HG03439 (cell line): ENCODE data around the gene DRAM1.
A peak's percentile ranks its signal among the peaks of the same experiment; 100 is the strongest.
"Not testable (repeated sequence)": the region's sequence is repeated elsewhere in the genome, so short reads cannot be mapped to it uniquely, and the experiment has no call there.

ENCODE experiments used
- ATAC-seq: cut with Tn5 transposase; IDR thresholded peaks from one replicate; pipeline ENCODE4 v1.9.1; 2021; ENCODE audit warnings: mild to moderate bottlenecking, moderate library complexity; ENCODE audit not compliant: unreplicated experiment

The DRAM1 gene

DNA sequence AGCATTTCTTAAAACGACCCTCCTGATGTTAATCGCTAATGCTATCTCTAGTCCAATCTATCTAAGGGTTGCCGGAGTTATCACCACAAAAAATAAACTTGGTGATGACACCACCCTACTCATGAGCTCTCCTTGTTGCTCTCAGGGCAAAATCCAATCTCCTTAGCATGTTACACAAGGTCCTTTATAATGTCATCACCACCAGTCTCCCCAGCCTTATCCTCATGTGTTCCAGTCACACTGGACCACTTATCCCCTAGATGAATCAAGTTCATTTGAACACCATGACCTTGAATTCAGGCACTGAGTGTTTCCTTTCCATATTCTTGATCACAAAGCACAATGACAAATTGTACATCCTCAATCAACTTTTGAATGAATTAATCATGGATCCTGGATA is 19.0 kb upstream of the DRAM1 start:
- no peak for ATAC-seq

DNA sequence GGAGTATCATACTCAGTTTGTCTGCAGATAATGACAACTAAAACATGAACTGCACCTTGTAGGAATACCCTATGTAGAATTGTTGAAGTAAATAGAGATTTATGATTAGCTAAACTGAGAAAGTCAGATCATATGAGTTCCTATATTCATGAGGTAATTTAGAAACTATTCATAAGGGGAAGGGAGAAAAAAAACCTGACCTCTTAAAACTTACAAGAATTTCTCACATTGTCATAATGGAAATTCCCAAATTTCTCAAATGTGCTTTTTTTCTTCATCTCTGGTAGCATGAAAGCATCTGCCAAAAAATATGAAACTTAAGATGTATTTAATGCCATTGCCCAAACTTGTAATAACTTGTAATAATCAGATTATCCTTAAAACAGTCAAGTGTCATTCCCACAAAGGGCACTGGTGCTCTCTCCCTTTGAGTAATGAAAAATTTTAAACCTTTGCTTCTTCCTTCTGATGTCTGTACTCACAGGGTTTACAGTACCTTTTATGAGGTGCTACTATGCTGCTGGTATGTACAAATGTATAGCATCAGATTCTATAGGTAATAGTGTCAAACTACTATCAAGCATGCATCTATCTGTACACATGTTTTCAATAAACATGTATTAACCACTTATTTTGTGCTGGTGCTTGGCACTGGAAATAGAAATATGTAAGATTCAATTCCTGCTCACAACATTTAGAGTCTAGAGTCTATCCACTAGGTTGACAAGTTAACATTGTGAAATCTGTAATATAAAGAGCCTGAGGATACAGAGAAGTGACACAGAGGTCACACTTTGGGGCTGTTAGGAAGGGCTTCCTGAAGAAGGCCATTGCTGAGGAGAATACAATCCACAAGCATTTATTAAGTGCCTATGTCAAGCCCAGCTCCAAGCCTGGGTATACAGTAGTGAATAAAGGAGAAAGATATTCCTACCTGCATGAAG is 17.4 kb upstream of the DRAM1 start:
- peak; percentile 57 for ATAC-seq

DNA sequence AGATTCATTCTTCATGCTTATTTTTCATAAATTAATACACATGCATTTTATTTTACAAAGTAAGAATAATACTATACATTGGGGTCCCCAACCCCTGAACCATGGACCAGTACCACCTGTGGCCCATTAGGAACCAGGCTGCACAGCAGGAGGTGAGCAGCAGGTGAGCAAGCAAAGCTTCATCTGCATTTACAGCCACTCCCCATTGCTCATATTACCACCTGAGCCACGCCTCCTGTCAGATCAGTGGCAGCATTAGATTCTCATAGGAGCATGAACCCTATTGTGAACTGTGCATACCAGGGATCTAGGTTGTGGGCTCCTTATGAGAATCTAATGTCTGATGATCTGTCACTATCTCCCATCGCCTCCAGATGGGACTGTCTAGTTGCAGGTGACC is 15.7 kb upstream of the DRAM1 start:
- ATAC-seq, result not testable (repeated sequence)

DNA sequence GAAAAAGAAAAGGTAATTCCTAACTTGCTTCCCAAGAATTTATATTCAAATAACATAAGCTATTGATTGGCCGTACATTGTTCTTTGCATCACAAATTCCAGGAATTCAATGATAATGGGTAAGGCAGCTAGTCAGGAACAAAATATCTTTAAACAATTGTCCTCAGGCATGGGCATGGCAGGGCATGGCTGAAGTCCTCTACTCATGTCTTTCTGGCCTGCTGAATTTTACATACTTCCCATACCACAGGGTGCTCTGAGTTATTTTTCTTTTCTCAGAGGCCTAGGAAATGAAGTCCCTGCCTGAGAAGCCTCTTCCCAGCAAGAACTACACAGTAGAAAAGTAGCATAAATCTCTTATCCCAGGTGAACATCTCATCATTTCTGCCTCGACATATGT is 15.1 kb upstream of the DRAM1 start:
- no peak for ATAC-seq

DNA sequence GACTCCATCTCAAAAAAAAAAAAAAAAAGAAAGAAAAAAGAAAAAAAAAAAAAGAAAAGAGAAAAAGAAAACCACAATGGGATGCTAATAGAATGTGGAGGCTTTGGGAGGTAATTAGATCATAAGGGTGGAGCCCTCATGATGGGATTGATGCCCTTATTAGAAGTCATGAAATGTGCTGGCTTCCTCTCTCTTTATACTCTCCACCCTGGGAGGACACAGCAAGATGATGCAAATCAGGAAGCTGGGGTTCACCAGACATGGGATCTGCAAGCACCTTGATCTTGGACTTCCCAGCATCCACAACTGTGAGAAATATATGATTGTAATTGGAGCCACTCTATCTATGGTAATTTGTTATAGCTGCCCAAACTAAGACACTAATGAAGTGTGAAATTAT is 13.4 kb upstream of the DRAM1 start:
- ATAC-seq, result no peak

DNA sequence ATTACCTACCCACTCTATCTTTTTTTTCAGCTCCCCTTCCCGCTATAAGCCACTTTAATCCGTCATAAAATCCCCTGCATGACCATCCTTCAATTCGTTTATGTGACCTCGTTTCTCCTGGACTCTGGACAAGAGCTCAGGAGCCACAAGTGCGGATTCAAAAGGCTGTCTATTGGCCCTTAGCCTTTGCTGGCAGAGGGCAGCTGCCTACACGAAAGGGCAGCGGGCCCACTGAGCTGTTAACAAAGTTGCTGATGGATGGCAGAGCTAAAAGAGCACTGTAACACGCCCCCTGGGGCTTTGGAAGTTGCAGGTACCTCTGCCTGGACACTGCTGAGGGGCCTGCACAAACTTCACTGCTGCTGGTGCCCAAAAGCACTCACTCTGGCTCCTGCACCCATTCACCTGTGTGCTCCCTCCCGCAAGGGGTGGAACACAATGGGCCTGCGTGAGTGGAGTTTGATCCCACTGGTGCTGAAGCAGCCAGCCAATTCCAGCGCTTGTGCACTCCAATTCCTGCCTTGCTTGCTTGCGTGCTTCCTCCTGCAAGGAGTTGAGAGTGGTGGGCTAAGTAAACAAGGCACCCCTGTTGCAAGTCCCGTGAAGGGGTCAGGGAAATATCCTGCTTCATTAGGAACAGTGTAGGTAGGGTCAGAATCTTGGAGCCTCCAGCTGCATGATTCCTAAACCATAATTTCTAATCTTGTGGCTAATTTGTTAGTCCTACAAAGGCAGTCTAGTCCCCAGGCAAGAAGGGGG is 10.6 kb upstream of the DRAM1 start:
- no peak for ATAC-seq

DNA sequence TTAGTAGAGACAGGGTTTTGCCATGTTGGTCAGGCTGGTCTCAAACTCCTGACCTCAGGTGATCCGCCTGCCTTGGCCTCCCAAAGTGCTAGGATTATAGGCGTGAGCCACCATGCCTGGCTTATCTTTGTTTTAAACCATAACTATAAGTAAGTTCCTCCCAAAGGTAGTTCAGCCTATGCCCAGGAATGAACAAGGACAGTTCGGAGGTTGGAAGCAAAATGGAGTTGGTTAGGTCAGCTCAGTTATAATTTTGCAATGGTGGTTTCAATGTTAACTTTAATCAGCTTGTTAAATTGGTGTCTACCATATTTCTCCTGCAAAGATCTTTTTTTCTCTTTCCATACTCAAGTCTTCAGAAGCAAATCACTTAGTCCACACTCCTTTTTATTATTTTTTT is 9.8 kb upstream of the DRAM1 start:
- ATAC-seq, result not testable (repeated sequence)

DNA sequence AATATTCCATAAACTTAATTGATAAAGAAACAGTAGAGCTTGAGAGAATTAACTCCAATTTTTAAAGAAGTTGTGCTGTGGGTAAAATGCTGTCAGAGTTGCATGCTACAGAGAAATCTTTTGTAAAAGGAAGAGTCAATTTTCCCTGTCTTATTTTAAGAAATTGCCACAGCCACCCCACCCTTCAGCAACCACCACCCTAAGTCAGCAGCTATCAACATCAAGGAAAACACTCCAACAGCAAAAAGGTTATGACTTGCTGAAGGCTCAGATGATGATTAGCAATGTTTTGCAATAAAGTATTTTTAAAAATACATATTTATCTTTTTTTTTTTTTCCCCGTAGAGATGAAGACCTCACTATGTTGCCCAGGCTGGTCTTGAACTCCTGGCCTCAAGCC is 6.5 kb upstream of the DRAM1 start:
- ATAC-seq, result no peak

DNA sequence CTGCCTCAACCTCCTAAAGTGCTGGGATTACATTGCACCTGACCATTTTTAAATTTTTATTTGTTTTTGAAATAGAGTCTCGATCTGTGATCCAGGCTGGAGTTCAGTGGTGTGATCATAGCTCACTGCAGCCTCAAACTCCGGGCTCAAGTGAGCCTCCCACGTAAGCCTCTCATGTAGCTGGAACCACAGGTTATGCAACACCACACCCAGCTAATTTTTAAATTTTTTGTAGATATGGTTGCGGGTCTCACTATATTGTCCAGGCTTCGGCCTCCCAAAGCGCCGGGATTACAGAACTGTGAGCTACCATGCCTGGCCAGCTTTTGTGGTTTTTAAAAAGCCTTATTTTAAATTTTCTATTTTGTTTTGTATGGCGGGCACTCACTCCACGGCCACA is 2.2 kb upstream of the DRAM1 start:
- ATAC-seq, result no peak

DNA sequence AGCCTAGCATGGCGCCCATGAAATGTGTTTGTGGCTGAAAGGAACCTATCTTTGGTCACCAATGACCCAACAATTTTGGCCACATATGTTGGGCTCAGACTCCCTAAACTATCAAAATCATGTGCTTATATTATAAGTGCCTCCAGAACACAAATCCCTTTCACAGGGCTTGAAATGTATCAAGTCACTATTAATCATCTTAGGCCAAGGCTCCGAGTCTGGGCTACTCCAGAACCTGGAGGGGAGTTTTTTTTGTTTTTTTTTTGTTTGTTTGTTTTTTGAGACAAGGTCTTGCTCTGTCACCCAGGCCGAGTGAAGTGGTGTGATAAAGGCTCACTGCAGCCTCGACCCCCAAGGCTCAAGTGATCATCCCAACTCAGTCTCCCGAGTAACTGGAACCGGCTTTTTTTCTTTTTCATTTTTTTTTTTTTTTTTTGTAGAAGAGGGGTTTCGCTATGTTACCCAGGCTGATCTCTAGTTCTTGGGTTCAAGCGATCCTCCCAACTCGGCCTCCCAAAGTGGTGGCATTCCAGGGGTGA is 989 bp upstream of the DRAM1 start:
- no peak for ATAC-seq

DNA sequence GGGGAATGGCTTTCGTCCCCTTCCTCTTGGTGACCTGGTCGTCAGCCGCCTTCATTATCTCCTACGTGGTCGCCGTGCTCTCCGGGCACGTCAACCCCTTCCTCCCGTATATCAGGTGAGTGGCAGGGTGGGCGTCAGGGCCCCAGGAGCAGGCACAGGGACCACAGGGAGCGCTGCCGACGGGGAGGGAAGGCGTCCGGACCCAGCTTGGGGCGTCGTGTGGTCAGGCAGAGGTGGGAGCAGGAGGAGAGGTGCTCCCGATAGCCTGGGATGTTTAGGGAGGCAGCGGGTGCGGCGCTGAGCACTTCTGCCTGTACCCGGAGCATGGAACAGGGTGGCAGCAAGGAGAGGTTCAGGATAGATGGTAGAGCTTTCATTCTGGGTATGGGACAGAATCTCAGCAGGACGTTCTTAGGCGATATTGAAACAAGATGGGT is 444 bp downstream of the DRAM1 start:
- ATAC-seq, result peak; percentile 9

DNA sequence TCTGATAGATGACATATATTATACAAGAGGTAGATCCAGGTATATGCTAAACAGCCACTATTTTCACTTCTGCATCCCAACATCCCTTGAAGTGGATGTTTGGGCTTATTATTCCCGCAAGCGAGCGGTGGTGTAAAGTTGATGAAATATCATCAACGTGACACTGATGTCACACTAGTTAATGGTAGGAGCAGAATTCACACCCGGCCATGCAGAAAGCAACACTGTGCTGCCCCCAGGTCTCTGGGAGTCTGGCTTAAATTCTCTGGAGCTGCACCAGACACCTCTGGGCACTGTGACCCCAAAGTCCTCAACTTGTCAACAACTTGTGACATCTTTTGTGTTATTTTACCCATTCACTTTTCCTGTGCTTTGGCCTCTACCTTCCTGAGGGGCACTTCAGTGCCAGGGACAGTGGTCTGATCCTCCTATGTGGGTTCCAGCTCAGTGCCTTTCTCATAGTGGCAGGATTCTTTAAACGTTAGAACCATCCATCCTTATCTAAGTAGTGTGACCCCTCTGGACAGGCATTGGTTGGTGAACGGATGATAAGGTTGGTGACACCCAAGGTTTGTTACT is 952 bp downstream of the DRAM1 start:
- peak; percentile 8 for ATAC-seq

DNA sequence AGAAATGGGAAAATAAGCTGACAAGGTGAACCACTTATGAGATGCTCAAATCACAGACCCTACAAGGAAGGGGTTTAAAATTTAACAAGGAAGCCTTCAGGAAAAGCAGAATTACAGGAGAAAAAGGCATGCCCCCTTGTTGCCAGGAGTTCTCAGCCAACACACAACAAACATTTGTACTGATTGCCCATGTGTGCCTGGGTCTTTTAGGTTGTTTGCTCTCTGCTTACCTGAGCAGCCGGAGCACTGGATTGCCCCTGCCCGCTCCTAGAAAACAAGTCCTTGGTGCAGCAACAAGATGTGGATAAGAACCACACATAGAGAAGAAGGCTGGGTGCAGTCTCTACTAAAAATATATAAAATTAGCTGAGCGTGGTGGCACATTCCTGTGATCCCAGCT is 3.4 kb downstream of the DRAM1 start:
- ATAC-seq, result no peak

DNA sequence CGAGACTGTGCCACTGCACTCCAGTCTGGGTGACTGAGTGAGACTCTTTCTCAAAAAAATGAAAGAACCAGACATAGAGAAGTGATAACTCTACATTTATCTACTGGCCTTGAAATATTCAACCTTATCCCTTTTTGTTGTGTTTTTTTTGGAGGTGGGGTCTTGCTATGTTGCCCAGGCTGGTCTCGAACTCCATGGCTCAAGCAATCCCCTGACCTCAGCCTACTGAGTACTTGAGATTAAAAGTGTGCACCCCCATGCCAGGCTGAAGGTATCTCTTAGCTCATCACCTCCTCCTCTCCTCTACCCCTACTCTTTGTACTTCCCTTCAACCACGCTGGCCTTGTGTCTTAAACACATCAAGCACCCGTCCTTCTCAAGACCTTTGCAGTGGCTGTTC is 3.8 kb downstream of the DRAM1 start:
- ATAC-seq, result no peak

DNA sequence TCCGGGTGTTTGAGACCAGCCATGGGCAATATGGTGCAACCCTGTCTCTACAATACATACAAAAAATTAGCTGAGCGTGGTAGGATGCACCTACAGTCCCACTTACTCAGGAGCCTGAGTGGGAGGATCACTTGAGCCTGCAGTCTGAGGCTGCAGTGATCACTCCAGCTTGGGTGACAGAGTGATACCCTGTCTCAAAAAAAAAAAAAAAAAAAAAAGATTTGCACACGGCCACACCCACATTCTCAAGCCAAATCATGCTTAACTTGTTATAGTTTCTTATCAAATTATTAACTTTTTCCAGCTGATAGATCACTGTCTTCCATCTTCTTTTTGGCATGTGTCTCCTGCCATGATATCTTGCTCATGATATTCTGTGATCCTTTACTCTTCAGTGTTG is 6.8 kb downstream of the DRAM1 start:
- ATAC-seq, result no peak

DNA sequence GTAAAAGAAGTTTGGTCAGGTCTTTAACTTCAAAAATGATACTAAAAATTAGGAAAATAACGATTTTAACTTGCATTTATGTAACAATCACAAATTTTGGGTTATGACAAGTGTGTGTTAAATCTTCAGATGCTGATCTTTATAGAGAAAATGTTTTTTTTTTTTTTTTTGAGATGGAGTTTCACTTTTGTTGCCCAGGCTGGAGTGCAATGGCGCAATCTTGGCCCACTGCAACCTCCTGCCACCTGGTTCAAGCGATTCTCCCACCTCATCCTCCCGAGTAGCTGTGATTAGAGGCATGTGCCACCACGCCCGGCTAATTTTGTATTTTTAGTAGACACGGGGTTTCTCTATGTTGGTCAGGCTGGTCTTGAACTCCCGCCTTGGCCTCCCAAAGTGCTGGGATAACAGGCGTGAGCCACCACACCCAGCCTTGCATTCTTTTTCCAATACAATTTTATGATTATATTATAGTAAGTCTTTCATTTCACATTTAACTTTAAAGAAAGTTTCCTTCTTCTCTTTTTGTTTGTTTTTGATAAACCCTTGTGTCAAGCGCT is 7.5 kb downstream of the DRAM1 start:
- ATAC-seq, result not testable (repeated sequence)

DNA sequence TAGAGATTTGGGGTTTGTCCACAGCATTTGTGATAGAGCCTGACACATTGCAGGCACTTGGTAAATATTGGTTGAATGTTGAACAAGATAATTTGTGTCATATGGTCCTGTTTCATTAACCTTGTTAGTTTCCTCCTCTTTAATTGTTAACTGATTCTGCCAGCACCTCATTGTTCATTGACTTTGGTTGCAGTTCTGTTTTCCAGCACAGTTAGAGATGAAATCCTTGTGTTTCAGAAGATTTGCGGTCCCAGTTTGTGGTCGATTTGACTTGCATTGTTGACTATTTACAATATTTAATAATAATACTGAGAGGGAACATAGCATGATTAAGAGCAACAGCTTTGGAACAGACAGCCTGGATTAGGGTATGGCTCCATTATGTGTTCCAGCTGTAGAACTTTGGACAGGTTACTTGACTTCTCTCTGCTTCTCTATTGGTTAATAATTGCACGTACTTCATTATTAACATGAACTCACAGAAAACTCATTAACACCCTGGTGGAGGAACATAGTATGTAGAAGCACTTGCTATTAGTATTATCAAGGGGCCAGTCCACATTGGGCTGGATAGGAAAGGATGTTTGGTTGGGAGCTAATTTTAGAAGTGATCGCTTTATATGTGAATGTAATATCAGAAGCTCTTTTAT is 8.7 kb downstream of the DRAM1 start:
- no peak for ATAC-seq

DNA sequence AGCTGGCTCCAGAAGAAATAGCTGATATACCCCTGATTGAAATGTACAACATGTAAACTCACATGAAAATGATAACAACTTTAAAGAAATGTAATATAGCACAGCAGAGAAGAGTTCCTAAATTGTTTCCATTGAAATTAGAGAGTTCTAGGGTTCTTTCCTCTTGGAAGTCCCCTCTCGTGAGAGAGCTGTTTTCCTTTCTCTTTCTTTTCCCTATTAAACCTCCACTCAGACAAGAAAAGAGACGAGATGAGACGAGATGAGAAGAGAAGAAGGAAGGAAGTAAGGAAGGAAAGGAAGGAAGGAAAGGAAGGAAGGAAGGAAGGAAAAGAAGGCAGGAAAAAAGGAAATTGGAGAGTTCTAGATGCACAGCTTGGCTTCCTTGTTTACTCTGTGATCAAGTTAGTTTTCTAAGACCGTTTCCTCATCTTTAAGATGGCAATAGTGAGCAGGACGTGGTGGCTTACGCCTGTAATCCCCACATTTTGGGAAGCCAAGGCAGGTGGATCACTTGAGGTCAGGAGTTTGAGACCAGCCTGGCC is 11.9 kb downstream of the DRAM1 start:
- ATAC-seq, result no peak

DNA sequence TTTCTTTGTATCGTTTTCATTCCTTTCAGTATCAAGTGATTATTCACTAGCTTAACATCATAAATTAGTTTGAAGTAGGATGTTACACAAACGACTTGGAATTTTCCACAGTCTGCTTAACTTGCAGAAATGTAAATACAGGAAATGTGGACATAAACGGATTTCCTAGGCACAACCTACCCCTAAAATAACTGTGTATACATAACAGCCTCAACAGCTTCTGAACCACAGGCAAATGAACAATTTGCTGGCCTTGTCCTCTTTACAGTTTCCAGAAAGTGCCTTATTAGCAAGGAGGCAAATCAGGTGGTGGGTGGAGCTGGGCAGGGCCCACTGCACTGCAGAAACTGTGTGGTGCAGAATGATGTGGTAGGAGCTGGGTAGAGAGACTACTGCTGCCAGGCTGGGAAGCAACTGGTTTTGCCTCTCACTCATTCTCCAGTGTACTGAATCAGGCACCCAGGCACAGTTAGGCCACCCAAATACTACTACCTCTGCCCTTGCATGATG is 14.1 kb downstream of the DRAM1 start:
- peak; percentile 84 for ATAC-seq

DNA sequence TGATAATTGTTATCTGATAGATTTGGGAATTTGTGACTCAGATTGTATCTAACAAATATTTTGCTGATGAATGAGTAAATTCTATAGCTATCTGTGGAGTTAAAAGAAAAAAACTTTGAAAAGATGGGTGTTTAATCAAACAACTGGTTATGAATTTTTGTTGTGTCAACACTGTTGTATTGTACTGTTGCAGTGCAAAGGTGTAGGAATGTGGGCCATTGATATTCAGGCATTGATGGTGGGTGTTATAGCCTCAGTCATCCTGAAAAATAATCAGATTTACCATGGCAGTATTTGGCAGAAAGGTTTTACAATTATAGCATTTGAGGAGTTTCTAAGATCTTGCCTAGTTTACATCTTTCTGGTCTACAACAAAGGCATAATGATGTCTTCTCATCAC is 15.4 kb downstream of the DRAM1 start:
- no peak for ATAC-seq
